ENCODE data around the gene DPM1. TPM values are rescaled to one million over a fixed set of nuclear protein-coding genes. Genes with fewer than 3 reads are reported as not detected.

The DPM1 gene
- total RNA-seq, 6 experiments from 2014 or later: 51.8 to 59.9 (median 57.4) TPM

- H3K36me3 Mint-ChIP-seq (ENCODE audit: low read depth): peaks cover 38% of the 10 kb centered on the region
These were observed 26.3 kb downstream of the DPM1 start for GRCh38 chr20:50932016-50932485.

GRCh38 chr20:50931306-50932015 lies 26.9 kb downstream of the DPM1 start, which contains the start of gene ADNP:
Gene ADNP, minus strand, starts transcription at chr20:50931437. Its CDS starts 27,441 bp downstream, at chr20:50903996.
- Mint-ChIP-seq H3K4me1 (ENCODE audit: low read depth) (peaks cover 64% of the 10 kb centered on the region), H3K4me3 (peak within 1 kb of the TSS; percentile 93), H3K9me3 (no peaks in the 10 kb centered on the region), H3K36me3 (ENCODE audit: low read depth) (peaks cover 40% of the 10 kb centered on the region), H3K27me3 (ENCODE audit: insufficient read depth) (no peaks in the 10 kb centered on the region; the same call in none of the 2 replicates), H3K27ac (peak within 1 kb of the TSS; percentile 93)
- peak; percentile 77 for DNase-seq
- peak; percentile 85 for TF ChIP-seq CTCF (IDR thresholded peaks at IDR 0.05)

More at GRCh38 chr20:50932016-50932485, 26.3 kb downstream of the DPM1 start:
- Mint-ChIP-seq H3K9me3 (no peaks in the 10 kb centered on the region), H3K4me3 (peak overlapping the region; percentile 71), H3K4me1 (ENCODE audit: low read depth) (peaks cover 58% of the 10 kb centered on the region), H3K27ac (peak overlapping the region; percentile 86), H3K27me3 (ENCODE audit: insufficient read depth) (no peaks in the 10 kb centered on the region; the same call in none of the 2 replicates)
- TF ChIP-seq CTCF (IDR thresholded peaks at IDR 0.05): no peak
- no peak for DNase-seq

- DNase-seq: no peak
- Mint-ChIP-seq H3K27ac (peak overlapping the region; percentile 93), H3K36me3 (ENCODE audit: low read depth) (peaks cover 40% of the 10 kb centered on the region), H3K9me3 (no peaks in the 10 kb centered on the region), H3K4me3 (peak overlapping the region; percentile 84), H3K27me3 (ENCODE audit: insufficient read depth) (no peaks in the 10 kb centered on the region; the same call in none of the 2 replicates), H3K4me1 (ENCODE audit: low read depth) (peaks cover 64% of the 10 kb centered on the region)
- no peak for TF ChIP-seq CTCF (IDR thresholded peaks at IDR 0.05)
These were observed 27.4 kb downstream of the DPM1 start for GRCh38 chr20:50930976-50931305.

- H3K27ac Mint-ChIP-seq: peak overlapping the region; percentile 87
- peaks cover 45% of the 10 kb centered on the region for H3K36me3 Mint-ChIP-seq (ENCODE audit: low read depth)
- H3K4me1 Mint-ChIP-seq (ENCODE audit: low read depth): peaks cover 64% of the 10 kb centered on the region
- TF ChIP-seq CTCF (IDR thresholded peaks at IDR 0.05): no peak
- no peaks in the 10 kb centered on the region; the same call in none of the 2 replicates for H3K27me3 Mint-ChIP-seq (ENCODE audit: insufficient read depth)
- peak overlapping the region; percentile 93 for H3K4me3 Mint-ChIP-seq
- no peak for DNase-seq
- H3K9me3 Mint-ChIP-seq: no peaks in the 10 kb centered on the region
These were observed 28.0 kb downstream of the DPM1 start for GRCh38 chr20:50930139-50930975.

- Mint-ChIP-seq H3K27ac (peak overlapping the region; percentile 87), H3K27me3 (ENCODE audit: insufficient read depth) (no peaks in the 10 kb centered on the region; the same call in none of the 2 replicates), H3K4me1 (ENCODE audit: low read depth) (peaks cover 71% of the 10 kb centered on the region), H3K9me3 (no peaks in the 10 kb centered on the region), H3K36me3 (ENCODE audit: low read depth) (peaks cover 50% of the 10 kb centered on the region), H3K4me3 (peak overlapping the region; percentile 93)
- TF ChIP-seq CTCF (IDR thresholded peaks at IDR 0.05): peak; percentile 96
- peak; percentile 94 for DNase-seq
These were observed 28.8 kb downstream of the DPM1 start for GRCh38 chr20:50929299-50930138.
